ENCODE results near the gene AFF3. TPM values are rescaled to one million over a fixed set of nuclear protein-coding genes. Genes with fewer than 3 reads are reported as not detected.

The AFF3 gene
- total and polyA plus RNA-seq, 12 donors: 0.39 to 16.9 (median 7.0) TPM

DNA sequence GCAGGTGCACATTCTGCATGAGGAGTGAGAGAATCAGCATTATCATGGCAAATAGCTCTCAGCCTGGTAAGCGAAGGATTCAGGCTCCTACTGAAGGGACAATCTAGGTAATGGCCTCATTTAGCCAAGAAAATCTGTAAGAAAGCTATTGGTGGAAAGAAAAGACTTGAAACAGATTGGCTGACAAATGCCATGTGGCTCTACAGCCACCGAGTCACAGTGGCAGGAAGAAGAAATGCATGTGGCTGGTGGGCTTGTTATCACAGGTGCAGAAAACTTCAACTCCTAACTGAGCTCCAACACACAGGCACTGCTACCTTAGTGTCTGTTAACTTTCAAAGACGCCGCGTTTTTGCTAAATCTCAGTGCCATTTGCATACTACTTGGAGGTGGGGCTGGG lies 592.0 kb downstream of the AFF3 start:
- no peak overlapping the region for H3K27ac ChIP-seq
- 74 to 76% methylated on average over 5 of the region's 5 CpGs for WGBS, 2 donors
- TF ChIP-seq, protein P1, sequence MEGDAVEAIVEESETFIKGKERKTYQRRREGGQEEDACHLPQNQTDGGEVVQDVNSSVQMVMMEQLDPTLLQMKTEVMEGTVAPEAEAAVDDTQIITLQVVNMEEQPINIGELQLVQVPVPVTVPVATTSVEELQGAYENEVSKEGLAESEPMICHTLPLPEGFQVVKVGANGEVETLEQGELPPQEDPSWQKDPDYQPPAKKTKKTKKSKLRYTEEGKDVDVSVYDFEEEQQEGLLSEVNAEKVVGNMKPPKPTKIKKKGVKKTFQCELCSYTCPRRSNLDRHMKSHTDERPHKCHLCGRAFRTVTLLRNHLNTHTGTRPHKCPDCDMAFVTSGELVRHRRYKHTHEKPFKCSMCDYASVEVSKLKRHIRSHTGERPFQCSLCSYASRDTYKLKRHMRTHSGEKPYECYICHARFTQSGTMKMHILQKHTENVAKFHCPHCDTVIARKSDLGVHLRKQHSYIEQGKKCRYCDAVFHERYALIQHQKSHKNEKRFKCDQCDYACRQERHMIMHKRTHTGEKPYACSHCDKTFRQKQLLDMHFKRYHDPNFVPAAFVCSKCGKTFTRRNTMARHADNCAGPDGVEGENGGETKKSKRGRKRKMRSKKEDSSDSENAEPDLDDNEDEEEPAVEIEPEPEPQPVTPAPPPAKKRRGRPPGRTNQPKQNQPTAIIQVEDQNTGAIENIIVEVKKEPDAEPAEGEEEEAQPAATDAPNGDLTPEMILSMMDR (IDR thresholded peaks at IDR 0.05): no peak
- DNase-seq: no peak
- intact Hi-C loops (cut with DNase I): loop anchor here in 2 of 10 donors (10.0 kb wide), 3 partner anchors 174 to 834 kb away; no protein-coding TSS in a partner anchor
- H3K4me3 ChIP-seq: no peak overlapping the region
- no peak for ATAC-seq
- no peaks in the 10 kb centered on the region for H3K9me3 ChIP-seq
- H3K36me3 ChIP-seq: peaks cover 0 to 33% (median 0%) of the 10 kb centered on the region in 9 donors
- H3K27me3 ChIP-seq: no peaks in the 10 kb centered on the region
- H3K4me1 ChIP-seq: no peaks in the 10 kb centered on the region

DNA sequence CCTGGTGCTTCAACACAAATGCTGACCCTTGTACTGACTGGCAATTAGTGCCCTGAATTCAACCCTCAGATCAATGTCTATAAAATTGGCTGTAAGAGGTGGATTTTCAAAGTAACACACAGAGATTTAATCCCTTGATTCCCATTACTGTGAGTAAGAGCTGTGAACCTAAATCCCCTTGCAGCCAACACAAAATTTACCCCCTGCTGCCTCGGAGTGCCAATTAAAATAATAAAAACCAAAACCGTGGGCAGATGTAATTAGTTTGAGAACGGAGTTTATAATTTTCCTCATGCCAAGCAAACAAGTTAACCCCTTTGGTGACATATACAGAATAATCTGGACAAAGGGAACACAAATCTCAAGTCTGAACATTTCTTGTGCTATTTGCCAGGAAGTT lies 596.8 kb downstream of the AFF3 start:
- peaks cover 0 to 6% (median 0%) of the 10 kb centered on the region in 9 donors for H3K36me3 ChIP-seq
- ATAC-seq (no peak), DNase-seq (no peak)
- no peak overlapping the region for H3K27ac ChIP-seq
- H3K27me3 ChIP-seq: no peaks in the 10 kb centered on the region
- no peaks in the 10 kb centered on the region for H3K9me3 ChIP-seq
- intact Hi-C loops (cut with DNase I): loop anchor here in 1 of 10 donors (10.0 kb wide), 1 partner anchor 819 kb away; no protein-coding TSS in a partner anchor
- no peak overlapping the region for H3K4me3 ChIP-seq
- peaks cover 0 to 12% (median 0%) of the 10 kb centered on the region in 9 donors for H3K4me1 ChIP-seq
- TF ChIP-seq, protein P1 (IDR thresholded peaks at IDR 0.05): no peak
- 67 to 82% methylated on average over 3 of the region's 3 CpGs for WGBS, 2 donors

DNA sequence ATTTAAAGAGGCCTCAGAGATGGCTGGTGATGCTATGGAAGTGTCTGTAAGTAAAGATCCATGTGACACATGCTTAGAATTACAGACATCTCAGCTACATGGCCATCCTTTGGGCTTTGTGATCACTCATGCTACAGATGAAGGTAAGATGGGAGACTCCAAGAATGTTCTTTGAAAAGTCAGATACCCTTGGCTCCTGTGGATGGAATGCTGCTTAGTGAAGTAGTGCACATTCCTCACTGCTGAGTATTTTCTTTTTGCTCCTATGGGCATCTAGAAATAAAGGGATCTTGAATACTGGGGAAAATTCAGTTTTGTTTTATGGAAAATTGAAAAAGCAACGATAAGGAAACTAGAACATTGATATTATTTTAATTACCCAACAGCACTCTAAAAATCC lies 597.3 kb downstream of the AFF3 start:
- H3K4me3 ChIP-seq: no peak overlapping the region
- H3K4me1 ChIP-seq: peaks cover 0 to 12% (median 0%) of the 10 kb centered on the region in 9 donors
- H3K9me3 ChIP-seq: no peaks in the 10 kb centered on the region
- WGBS, 2 donors: 71 to 77% methylated on average over 1 of the region's 1 CpG
- intact Hi-C loops (cut with DNase I): loop anchor here in 1 of 10 donors (10.0 kb wide), 1 partner anchor 820 kb away; no protein-coding TSS in a partner anchor
- no peak for DNase-seq
- no peak overlapping the region for H3K27ac ChIP-seq
- TF ChIP-seq, protein P1 (IDR thresholded peaks at IDR 0.05): no peak
- peaks cover 0 to under 1% (median 0%) of the 10 kb centered on the region in 9 donors for H3K36me3 ChIP-seq
- no peaks in the 10 kb centered on the region for H3K27me3 ChIP-seq
- ATAC-seq: no peak

DNA sequence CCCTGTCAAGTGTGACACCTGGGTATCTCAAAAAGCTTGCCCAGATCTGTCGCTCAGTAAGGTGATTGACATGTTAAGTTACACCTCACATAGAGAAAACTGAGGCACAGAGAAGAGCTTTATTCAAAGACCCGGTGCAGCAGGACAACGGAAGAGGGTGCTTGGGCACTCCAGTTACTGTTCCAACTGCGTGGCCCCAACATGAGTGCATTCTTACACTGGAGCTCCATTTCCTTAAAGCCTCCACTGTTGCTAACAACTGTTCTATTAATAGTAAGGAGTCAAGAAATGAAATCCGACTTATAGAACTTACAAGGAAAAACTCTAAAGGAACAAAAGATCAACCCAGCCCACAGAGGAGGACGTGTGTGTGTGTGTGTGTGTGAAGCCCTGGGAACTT lies 597.8 kb downstream of the AFF3 start:
- no peak overlapping the region for H3K4me3 ChIP-seq
- H3K4me1 ChIP-seq: peaks cover 0 to 12% (median 0%) of the 10 kb centered on the region in 9 donors
- no peaks in the 10 kb centered on the region for H3K36me3 ChIP-seq
- WGBS, 2 donors: 70 to 79% methylated on average over 6 of the region's 6 CpGs
- TF ChIP-seq, protein P1 (IDR thresholded peaks at IDR 0.05): no peak
- ATAC-seq (no peak), DNase-seq (no peak)
- no peak overlapping the region for H3K27ac ChIP-seq
- intact Hi-C loops (cut with DNase I): loop anchor here in 1 of 10 donors (10.0 kb wide), 1 partner anchor 820 kb away; no protein-coding TSS in a partner anchor
- H3K27me3 ChIP-seq: no peaks in the 10 kb centered on the region
- no peaks in the 10 kb centered on the region for H3K9me3 ChIP-seq
